A549 (cell line): ENCODE data around the gene DLL4. TPM values are rescaled to one million over a fixed set of nuclear protein-coding genes. Genes with fewer than 3 reads are reported as not detected.

Experiments
- ATAC-seq, 2 experiments: fragments of 200-7000 bp in 1 of 2; fragments of >200 bp in 1 of 2; cut with Nextera tagmentation in 1 of 2; cut with Tn5 transposase in 1 of 2; 3 replicates each; pipeline versions ENCODE4 v1.8.0 to v1.9.1; 2018 to 2020; ENCODE audit warnings: mild to moderate bottlenecking in 1 of 2, moderate library complexity in 1 of 2
- CTCF ChIA-PET: fragments of 300-600 bp; sonication (Branson Sonifier 250); formaldehyde crosslinking; extraction: SDS; loops from one replicate; lab custom pipeline; 2021; ENCODE audit warnings: antibody characterized with exemption, inconsistent platforms; lab: Yijun Ruan, JAX
- POLR2A ChIA-PET: fragments of 350-600 bp; formaldehyde crosslinking; extraction: SDS; loops from one replicate; lab custom pipeline; 2021; ENCODE audit warnings: antibody characterized with exemption, inconsistent platforms; lab: Yijun Ruan, JAX
- DNase-seq, 2 experiments: peaks; one replicate each; pipeline versions ENCODE4 v3.0.0 to v3.0.0-alpha.2; 2011 to 2016; ENCODE audit warnings: low read depth in 1 of 2, low spot score in 1 of 2
- FAIRE-seq: peaks from 2 replicates; lab custom pipeline; 2011; peaks lifted over from hg19 to GRCh38; lab: Jason Lieb, UNC
- H3K27ac ChIP-seq, 2 experiments: fragments of >200 bp; sonication (Bioruptor Twin); formaldehyde crosslinking; 3 replicates each; pipeline ENCODE4 v1.5.1; 2016 to 2017
- H3K4me1 ChIP-seq: fragments of >200 bp; sonication (Bioruptor Twin); formaldehyde crosslinking; 3 replicates; pipeline ENCODE4 v1.6.1; 2016
- H3K4me2 ChIP-seq: fragments of >200 bp; sonication (Bioruptor Twin); formaldehyde crosslinking; 3 replicates; pipeline ENCODE4 v1.6.1; 2016
- H3K4me3 ChIP-seq: fragments of >200 bp; sonication (Bioruptor Twin); formaldehyde crosslinking; 3 replicates; pipeline ENCODE4 v1.5.1; 2016
- H3K9me3 ChIP-seq: fragments of >200 bp; sonication (Bioruptor Twin); formaldehyde crosslinking; 3 replicates; pipeline ENCODE4 v1.6.1; 2016
- CHD2 ChIP-seq: fragments of 150-350 bp; IDR thresholded peaks from 2 replicates; pipeline ENCODE4 v1.6.1; 2014; ENCODE audit warnings: low read length; ENCODE audit not compliant: partially characterized antibody
- CHD4 ChIP-seq: fragments of 200-600 bp; sonication (generic); IDR thresholded peaks from 2 replicates; pipeline ENCODE4 v1.6.1; 2016; ENCODE audit warnings: antibody characterized with exemption, mild to moderate bottlenecking, borderline replicate concordance
- E2F6 ChIP-seq: IDR thresholded peaks from 2 replicates; pipeline ENCODE4 v1.6.1; 2012; ENCODE audit warnings: low read depth, borderline replicate concordance
- ELK1 ChIP-seq: fragments of 150-350 bp; IDR thresholded peaks from 2 replicates; pipeline ENCODE4 v1.6.1; 2014; ENCODE audit warnings: low read depth, mild to moderate bottlenecking, low read length
- EP300 ChIP-seq, 2 experiments: fragments of >200 bp; sonication (Bioruptor Twin); formaldehyde crosslinking; IDR thresholded peaks; 2 replicates in 1 of 2; 3 replicates in 1 of 2; pipeline ENCODE4 v1.6.1; 2016 to 2017
- FOSL2 ChIP-seq, 2 experiments: fragments of 450-650 bp in 1 of 2; fragments of >200 bp in 1 of 2; sonication (Bioruptor Twin) in 1 of 2; formaldehyde crosslinking; IDR thresholded peaks; 2 replicates each; pipeline versions ENCODE4 v1.5.0 to v1.6.1; 2016 to 2020; ENCODE audit warnings: mild to moderate bottlenecking in 1 of 2, moderate library complexity in 1 of 2
- GATA3 ChIP-seq: IDR thresholded peaks from 2 replicates; pipeline ENCODE4 v1.6.1; 2012; ENCODE audit warnings: borderline replicate concordance
- HDAC2 ChIP-seq: fragments of 200-600 bp; sonication (generic); IDR thresholded peaks from 2 replicates; pipeline ENCODE4 v1.6.1; 2016
- HOXB13 ChIP-seq: fragments of 250-450 bp; sonication (Bioruptor Pico); IDR thresholded peaks from 2 replicates; pipeline ENCODE4 v1.5.0; 2020; ENCODE audit warnings: low read depth, mild to moderate bottlenecking, moderate library complexity
- JUN ChIP-seq, 2 experiments: fragments of >200 bp; sonication (Bioruptor Twin); formaldehyde crosslinking; IDR thresholded peaks; 2 replicates in 1 of 2; 3 replicates in 1 of 2; pipeline ENCODE4 v1.6.1; 2016 to 2017
- MAZ ChIP-seq: fragments of 150-350 bp; IDR thresholded peaks from 2 replicates; pipeline ENCODE4 v1.6.1; 2014; ENCODE audit warnings: antibody characterized with exemption, low read depth, low read length, borderline replicate concordance
- MYC ChIP-seq: IDR thresholded peaks from 2 replicates; pipeline ENCODE4 v1.6.1; 2012; ENCODE audit warnings: mild to moderate bottlenecking, inconsistent platforms, low read length, improper control_type of control experiment, borderline replicate concordance
- NFE2L2 ChIP-seq: fragments of 150-350 bp; conservative IDR thresholded peaks from 2 replicates; pipeline ENCODE4 v1.6.1; 2014; ENCODE audit warnings: low read length
- PHF8 ChIP-seq: fragments of 200-600 bp; sonication (generic); IDR thresholded peaks from 2 replicates; pipeline ENCODE4 v1.6.1; 2016; ENCODE audit warnings: low read depth, mild to moderate bottlenecking, antibody characterized with exemption, moderate library complexity, borderline replicate concordance
- POLR2AphosphoS2 ChIP-seq: conservative IDR thresholded peaks from 2 replicates; pipeline ENCODE4 v1.6.1; 2012; ENCODE audit warnings: low read length, improper control_type of control experiment, inconsistent platforms
- RAD21 ChIP-seq, 2 experiments: fragments of >200 bp in 1 of 2; sonication (Bioruptor Twin) in 1 of 2; formaldehyde crosslinking in 1 of 2; IDR thresholded peaks in 1 of 2; conservative IDR thresholded peaks in 1 of 2; 2 replicates in 1 of 2; 3 replicates in 1 of 2; pipeline ENCODE4 v1.6.1; 2012 to 2018; ENCODE audit warnings: inconsistent platforms in 1 of 2
- RARB ChIP-seq: fragments of 250-450 bp; sonication (Bioruptor Pico); IDR thresholded peaks from 2 replicates; pipeline ENCODE4 v1.8.0; 2021; ENCODE audit warnings: mild to moderate bottlenecking, moderate library complexity
- RFX5 ChIP-seq: fragments of 450-650 bp; IDR thresholded peaks from 2 replicates; pipeline ENCODE4 v1.7.1; 2014; ENCODE audit warnings: antibody characterized with exemption, mild to moderate bottlenecking, moderate library complexity
- RNF2 ChIP-seq: fragments of 200-600 bp; sonication (generic); IDR thresholded peaks from 2 replicates; pipeline ENCODE4 v1.6.1; 2016; ENCODE audit warnings: low read depth, mild to moderate bottlenecking, antibody characterized with exemption, moderate library complexity, borderline replicate concordance
- SREBF2 ChIP-seq: fragments of 450-650 bp; IDR thresholded peaks from 2 replicates; pipeline ENCODE4 v1.6.1; 2014; ENCODE audit warnings: mild to moderate bottlenecking, moderate library complexity
- TFCP2L1 ChIP-seq: fragments of 250-450 bp; sonication (Bioruptor Pico); IDR thresholded peaks from 2 replicates; pipeline ENCODE4 v1.5.0; 2021; ENCODE audit warnings: mild to moderate bottlenecking
- TP53 ChIP-seq: fragments of 250-450 bp; sonication (Bioruptor Pico); IDR thresholded peaks from 2 replicates; pipeline ENCODE4 v1.5.0; 2021; ENCODE audit warnings: mild to moderate bottlenecking, moderate library complexity
- USF2 ChIP-seq: fragments of 450-650 bp; IDR thresholded peaks from 2 replicates; pipeline ENCODE4 v1.6.1; 2014; ENCODE audit warnings: antibody characterized with exemption
- ZFP36 ChIP-seq: fragments of 450-650 bp; IDR thresholded peaks from 2 replicates; pipeline ENCODE4 v1.6.1; 2014; ENCODE audit warnings: borderline replicate concordance; ENCODE audit not compliant: partially characterized antibody
- ZNF302 ChIP-seq: fragments of 250-450 bp; sonication (Bioruptor Pico); IDR thresholded peaks from 2 replicates; pipeline ENCODE4 v1.9.0; 2021; ENCODE audit warnings: inconsistent platforms, mild to moderate bottlenecking, moderate library complexity
- ZSCAN20 ChIP-seq: fragments of 250-450 bp; sonication (Bioruptor Pico); IDR thresholded peaks from 2 replicates; pipeline ENCODE4 v1.8.0; 2022; ENCODE audit warnings: mild to moderate bottlenecking, moderate library complexity
- WGBS: methylation state at CpG from one replicate; pipeline ENCODE4 v1.1.6; 2017; ENCODE audit errors: missing lambda C conversion rate; 5-methylcytosine and 5-hydroxymethylcytosine counted together
- polyA plus RNA-seq, 4 experiments: library from polyadenylated mRNA; depleted of rRNA in 3 of 4; stranded (reverse); fragments of >200 nt; fragmentation: RNase III in 1 of 4; extraction: RNeasy Plus Mini Kit Qiagen cat#74134 plus additional on column Dnase treatment in 1 of 4; gene quantifications; 2 replicates in 3 of 4; 3 replicates in 1 of 4; pipeline ENCODE4 v1.2.3, GENCODE V29; 2011 to 2017

Gene DLL4
- polyA plus RNA-seq, 2 of the 4 experiments (the other 2 are of a cell fraction): 0.09 to 0.28 TPM

- 86% methylated on average over 5 of the region's 11 CpGs for WGBS
- Histone ChIP-seq H3K4me3 (no peak overlapping the region), H3K27ac (no peak overlapping the region), H3K4me2 (no peak overlapping the region), H3K4me1 (no peaks in the 10 kb centered on the region), H3K9me3 (no peaks in the 10 kb centered on the region)
- CTCF ChIA-PET: interaction anchor here (1.0 to 4.2 kb wide), 6 partner anchors 12 to 105 kb away, joined by 3 to 44 read pairs (median 3); partner anchors contain the start of gene DLL4
- TF ChIP-seq MAZ (no peak), GATA3 (no peak), EP300 (IDR thresholded peaks at IDR 0.05) (no peak), HOXB13 (CRISPR knock-in tag) (no peak), FOSL2 (IDR thresholded peaks at IDR 0.05) (no peak), FOSL2 (CRISPR knock-in tag; IDR thresholded peaks at IDR 0.05) (no peak), NFE2L2 (no peak), PHF8 (no peak), RAD21 (conservative IDR thresholded peaks at IDR 0.05 in 1 of 2, IDR thresholded peaks at IDR 0.05 in 1 of 2) (no peak), POLR2AphosphoS2 (no peak), E2F6 (no peak), SREBF2 (no peak)
- no peak for DNase-seq
- FAIRE-seq: no peak
- POLR2A ChIA-PET: no interaction called here
- ATAC-seq: no peak
Observed at GRCh38 chr15:40917585-40917984, 11.6 kb upstream of the DLL4 start.

- Histone ChIP-seq H3K4me1 (no peaks in the 10 kb centered on the region), H3K4me2 (no peak overlapping the region), H3K27ac (no peak overlapping the region), H3K9me3 (no peaks in the 10 kb centered on the region), H3K4me3 (no peak overlapping the region)
- FAIRE-seq (no peak), ATAC-seq (no peak), DNase-seq (no peak)
- ChIA-PET CTCF (interaction anchor here (1.0 to 4.2 kb wide), 7 partner anchors 11 to 104 kb away, joined by 3 to 44 read pairs (median 4); partner anchors contain the start of gene DLL4), POLR2A (no interaction called here)
- 50% methylated on average over 5 of the region's 15 CpGs for WGBS
- TF ChIP-seq HDAC2 (no peak), CHD2 (no peak), JUN (IDR thresholded peaks at IDR 0.05) (no peak), ZSCAN20 (CRISPR knock-in tag) (no peak), TFCP2L1 (no peak), ZFP36 (no peak), RNF2 (no peak), ZNF302 (CRISPR knock-in tag) (no peak), RAD21 (conservative IDR thresholded peaks at IDR 0.05 in 1 of 2, IDR thresholded peaks at IDR 0.05 in 1 of 2) (no peak), TP53 (CRISPR knock-in tag) (no peak), ELK1 (no peak), GATA3 (no peak), MYC (no peak), MAZ (no peak), USF2 (no peak), CHD4 (no peak), RFX5 (no peak), RARB (CRISPR knock-in tag) (no peak)
Observed at GRCh38 chr15:40918146-40918798, 10.9 kb upstream of the DLL4 start.
